Pancreas (tissue), 10 donors: ENCODE results near the gene LRCOL1. TPM values are rescaled to one million over a fixed set of nuclear protein-coding genes. Genes with fewer than 3 reads are reported as not detected.

Experiments used
- ATAC-seq, 4 donors: fragments of 200-7000 bp; cut with Tn5 transposase; one replicate each; pipeline versions ENCODE4 v1.8.0 to v1.9.1; 2020; ENCODE audit warnings: mild to moderate bottlenecking in 4 of 4, moderate library complexity in 4 of 4
- DNase-seq, 6 donors: peaks; one replicate each; pipeline ENCODE4 v3.0.0-alpha.2; 2020
- FAIRE-seq: peaks from 2 replicates; lab custom pipeline; 2012; peaks lifted over from hg19 to GRCh38; lab: Jason Lieb, UNC
- H3K27ac ChIP-seq, 4 donors: fragments of 200-600 bp; sonication (generic); 1 replicate in 3 of 4; 2 replicates in 1 of 4; pipeline versions ENCODE4 v1.5.0 to v1.8.0; 2020
- H3K27me3 ChIP-seq, 4 donors: fragments of 200-600 bp; one replicate each; pipeline ENCODE4 v1.8.0; 2021
- H3K36me3 ChIP-seq, 3 donors: fragments of 200-600 bp; sonication (generic) in 1 of 3; one replicate each; pipeline versions ENCODE4 v1.5.0 to v1.8.0; 2020 to 2021
- H3K4me1 ChIP-seq, 3 donors: fragments of 200-600 bp; one replicate each; pipeline ENCODE4 v1.8.0; 2021
- H3K4me3 ChIP-seq, 4 donors: fragments of 200-600 bp; sonication (generic) in 2 of 4; one replicate each; pipeline versions ENCODE4 v1.5.0 to v1.8.0; 2020 to 2021
- H3K9me3 ChIP-seq, 4 donors: fragments of 200-600 bp; one replicate each; pipeline ENCODE4 v1.8.0; 2021
- WGBS, 2 donors: extraction: QIAGEN DNeasy Blood & Tissue Kit; methylation state at CpG; one replicate each; pipeline ENCODE4 v1.1.7; 2013; 5-methylcytosine and 5-hydroxymethylcytosine counted together
- intact Hi-C, 3 donors: fragments of 100-400 bp; cut with DNase I; formaldehyde crosslinking; loops; one replicate each; pipeline versions ENCODE4 v1.11.1 to v1.14.2; 2022
- microRNA-seq, 2 donors: library from miRNA; unstranded; fragments of <30 nt; microRNA quantifications; one replicate each; pipeline versions ENCODE4 to v1.1.0, GENCODE V29; 2019 to 2020
- polyA plus RNA-seq, 2 donors: library from polyadenylated mRNA; stranded (reverse); fragments of 200-250 nt; gene quantifications; one replicate each; pipeline ENCODE4 v1.2.3, GENCODE V29; 2013
- total RNA-seq, 6 donors: library from RNA; stranded (reverse); fragmentation: NEBNext Ultra II Directional in 4 of 6; extraction: Animal tissue kit (Norgen Biotek cat#: 25700) in 4 of 6; gene quantifications; one replicate each; pipeline versions ENCODE4 v1.2.1 to v1.2.4, GENCODE V29; 2021 to 2023
- TF ChIP-seq, protein P1 (sequence below), 4 donors: fragments of 200-600 bp; sonication (generic) in 3 of 4; IDR thresholded peaks; one replicate each; pipeline versions ENCODE4 v1.5.0 to v1.8.0; 2021; ENCODE audit warnings: antibody characterized with exemption in 4 of 4
- donor health status: healthy with polysubstance abuse.
- donor health status: DM: no; HTN: no; CAD: no; lungs with moderate emphysema.
- donor health status: DM: no; HTN: no; CAD: no.
- donor health status: control.
- donor health status: control.
- donor health status: Bipolar disorder and iron deficiency.
- donor health status: DM: yes; HTN: yes; CAD: no.
- donor health status: DM: no; HTN: no; CAD: no.
- donor health status: DM: no; HTN: no; CAD: no.
- donor health status: DM: yes; HTN: yes; CAD: no.

Gene LRCOL1
- total and polyA plus RNA-seq, 8 donors, result 0.21 TPM; not detected in 7

DNA sequence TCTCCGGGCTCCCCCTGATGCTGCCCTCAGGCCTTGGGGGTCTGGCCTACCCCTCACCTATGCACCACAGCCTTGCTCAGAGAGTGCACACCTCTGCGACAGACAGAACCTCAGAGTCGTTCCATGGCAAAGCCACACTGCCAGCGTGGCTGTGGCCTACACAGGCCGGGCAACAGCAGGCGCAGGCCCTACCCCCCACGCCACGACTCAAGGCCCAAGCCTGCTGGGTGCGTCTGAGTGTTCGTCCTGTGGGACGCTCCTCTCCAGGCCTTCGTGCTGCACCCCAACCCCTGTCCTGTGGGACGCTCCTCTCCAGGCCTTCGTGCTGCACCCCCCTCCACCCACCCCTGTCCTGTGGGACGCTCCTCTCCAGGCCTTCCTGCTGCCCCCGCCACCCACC lies 54.2 kb downstream of the LRCOL1 start:
- ATAC-seq (no peak), DNase-seq (no peak), FAIRE-seq (no peak)
- no peaks in the 10 kb centered on the region for H3K36me3 ChIP-seq
- no peak overlapping the region for H3K4me3 ChIP-seq
- WGBS, 2 donors, result 95% methylated on average over 16 of the region's 16 CpGs
- no peaks in the 10 kb centered on the region for H3K27me3 ChIP-seq
- H3K9me3 ChIP-seq, result no peaks in the 10 kb centered on the region
- TF ChIP-seq, protein P1, sequence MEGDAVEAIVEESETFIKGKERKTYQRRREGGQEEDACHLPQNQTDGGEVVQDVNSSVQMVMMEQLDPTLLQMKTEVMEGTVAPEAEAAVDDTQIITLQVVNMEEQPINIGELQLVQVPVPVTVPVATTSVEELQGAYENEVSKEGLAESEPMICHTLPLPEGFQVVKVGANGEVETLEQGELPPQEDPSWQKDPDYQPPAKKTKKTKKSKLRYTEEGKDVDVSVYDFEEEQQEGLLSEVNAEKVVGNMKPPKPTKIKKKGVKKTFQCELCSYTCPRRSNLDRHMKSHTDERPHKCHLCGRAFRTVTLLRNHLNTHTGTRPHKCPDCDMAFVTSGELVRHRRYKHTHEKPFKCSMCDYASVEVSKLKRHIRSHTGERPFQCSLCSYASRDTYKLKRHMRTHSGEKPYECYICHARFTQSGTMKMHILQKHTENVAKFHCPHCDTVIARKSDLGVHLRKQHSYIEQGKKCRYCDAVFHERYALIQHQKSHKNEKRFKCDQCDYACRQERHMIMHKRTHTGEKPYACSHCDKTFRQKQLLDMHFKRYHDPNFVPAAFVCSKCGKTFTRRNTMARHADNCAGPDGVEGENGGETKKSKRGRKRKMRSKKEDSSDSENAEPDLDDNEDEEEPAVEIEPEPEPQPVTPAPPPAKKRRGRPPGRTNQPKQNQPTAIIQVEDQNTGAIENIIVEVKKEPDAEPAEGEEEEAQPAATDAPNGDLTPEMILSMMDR (IDR thresholded peaks at IDR 0.05), result no peak
- intact Hi-C loops, result no loop called here
- H3K27ac ChIP-seq, result no peak overlapping the region
- peaks cover 0 to 5% (median 3%) of the 10 kb centered on the region in 3 donors for H3K4me1 ChIP-seq

- Histone ChIP-seq H3K4me1 (peaks cover 0 to under 1% (median 0%) of the 10 kb centered on the region in 3 donors), H3K36me3 (no peaks in the 10 kb centered on the region), H3K4me3 (no peak overlapping the region), H3K27me3 (no peaks in the 10 kb centered on the region), H3K27ac (no peak overlapping the region), H3K9me3 (no peaks in the 10 kb centered on the region)
- DNase-seq (no peak), ATAC-seq (no peak), FAIRE-seq (no peak)
- TF ChIP-seq, protein P1 (IDR thresholded peaks at IDR 0.05), result no peak
- 93 to 95% methylated on average over 13 of the region's 13 CpGs for WGBS, 2 donors
- intact Hi-C loops, result no loop called here
These were observed 54.7 kb downstream of the LRCOL1 start for GRCh38 chr12:132555686-132556085.

GRCh38 chr12:132554845-132555630 lies 55.3 kb downstream of the LRCOL1 start:
- TF ChIP-seq, protein P1 (IDR thresholded peaks at IDR 0.05), result no peak
- ATAC-seq (no peak), DNase-seq (no peak), FAIRE-seq (no peak)
- Histone ChIP-seq H3K27ac (no peak overlapping the region), H3K4me3 (no peak overlapping the region), H3K27me3 (no peaks in the 10 kb centered on the region), H3K9me3 (no peaks in the 10 kb centered on the region), H3K36me3 (no peaks in the 10 kb centered on the region), H3K4me1 (no peaks in the 10 kb centered on the region)
- WGBS, 2 donors, result 95% methylated on average over 46 to 53 of the region's 53 CpGs
- intact Hi-C loops, result no loop called here

Small RNAs within 50 kb of the gene (microRNA-seq; reads per million reads assigned to microRNA genes)
- 0 reads per million in 2 donors for gene MIR6763

Other genes starting within 250 kb of the LRCOL1 start
- gene FBRSL1, start 120.4 kb downstream of the LRCOL1 start, total RNA-seq, result 10 to 100 TPM; 31.1 to 55.8 (median 43.1) TPM
- 10 to 100 TPM; 45.1 to 62.5 TPM for gene FBRSL1, start 120.4 kb downstream of the LRCOL1 start, polyA plus RNA-seq
- under 1 TPM in 3 of 6 donors, not detected in 3; 0.08 to 0.37 (median 0.09) TPM for gene P2RX2, start 8.2 kb upstream of the LRCOL1 start, total RNA-seq
- 10 to 100 TPM in 1 of 2 donors, 1 to 10 TPM in 1; 6.1 to 12.0 TPM for gene P2RX2, start 8.2 kb upstream of the LRCOL1 start, polyA plus RNA-seq
- 10 to 100 TPM in 5 of 6 donors, 1 to 10 TPM in 1; 7.2 to 17.1 (median 14.3) TPM for gene POLE, start 76.8 kb upstream of the LRCOL1 start, total RNA-seq
- gene POLE, start 76.8 kb upstream of the LRCOL1 start, polyA plus RNA-seq, result 10 to 100 TPM; 31.0 to 45.7 TPM
- gene PXMP2, start 77.0 kb upstream of the LRCOL1 start, total RNA-seq, result 10 to 100 TPM; 12.2 to 27.1 (median 14.2) TPM
- gene PXMP2, start 77.0 kb upstream of the LRCOL1 start, polyA plus RNA-seq, result 10 to 100 TPM in 1 of 2 donors, 1 to 10 TPM in 1; 7.7 to 13.5 TPM
- 10 to 100 TPM; 14.9 to 27.3 (median 18.0) TPM for gene PGAM5, start 100.3 kb upstream of the LRCOL1 start, total RNA-seq
- gene PGAM5, start 100.3 kb upstream of the LRCOL1 start, polyA plus RNA-seq, result 10 to 100 TPM in 1 of 2 donors, 1 to 10 TPM in 1; 9.0 to 14.4 TPM
- gene ANKLE2, start 151.2 kb upstream of the LRCOL1 start, total RNA-seq, result 10 to 100 TPM; 20.0 to 31.2 (median 22.8) TPM
- 10 to 100 TPM; 22.8 to 39.6 TPM for gene ANKLE2, start 151.2 kb upstream of the LRCOL1 start, polyA plus RNA-seq
- 10 to 100 TPM; 25.0 to 44.5 (median 33.4) TPM for gene GOLGA3, start 218.3 kb upstream of the LRCOL1 start, total RNA-seq
- gene GOLGA3, start 218.3 kb upstream of the LRCOL1 start, polyA plus RNA-seq, result 10 to 100 TPM; 12.6 to 26.8 TPM